Astrocyte of the spinal cord (primary cell): ENCODE results near the gene C1GALT1C1L.
A peak's percentile ranks its signal among the peaks of the same experiment; 100 is the strongest.
"Not testable (repeated sequence)": the region's sequence is repeated elsewhere in the genome, so short reads cannot be mapped to it uniquely, and the experiment has no call there.

Source experiments
- DNase-seq: peaks from one replicate; pipeline ENCODE4 v3.0.0; 2011; ENCODE audit warnings: low read depth, low spot score
- H3K4me3 ChIP-seq: 2 replicates; pipeline ENCODE4 v1.5.1; 2011; ENCODE audit warnings: low read depth, mild to moderate bottlenecking, low read length, moderate library complexity
- CTCF ChIP-seq: IDR thresholded peaks from 2 replicates; pipeline ENCODE4 v1.5.1; 2012; ENCODE audit warnings: low read depth, mild to moderate bottlenecking, low read length, inconsistent platforms
- in situ Hi-C: cut with HindIII; loops from 2 replicates; pipeline ENCODE4 v1.10.0; 2017; ENCODE audit warnings: low sequenced_read_pairs

Gene C1GALT1C1L

GRCh38 chr2:43699761-43700160, 23.5 kb upstream of the C1GALT1C1L start:
- no peak for DNase-seq
- in situ Hi-C loops: no loop called here
- no peak overlapping the region for H3K4me3 ChIP-seq
- no peak for TF ChIP-seq CTCF

- in situ Hi-C loops, H3K4me3 ChIP-seq, DNase-seq: not testable (repeated sequence)
Observed at GRCh38 chr2:43698140-43698539, 21.9 kb upstream of the C1GALT1C1L start.

GRCh38 chr2:43692428-43692994, 16.3 kb upstream of the C1GALT1C1L start:
- in situ Hi-C loops: no loop called here

GRCh38 chr2:43689999-43690398, 13.8 kb upstream of the C1GALT1C1L start:
- TF ChIP-seq CTCF: no peak
- no peak overlapping the region for H3K4me3 ChIP-seq
- in situ Hi-C loops: no loop called here
- no peak for DNase-seq

More at GRCh38 chr2:43692428-43692994, 16.3 kb upstream of the C1GALT1C1L start:
- no peak for DNase-seq
- TF ChIP-seq CTCF: no peak
- H3K4me3 ChIP-seq: no peak overlapping the region

GRCh38 chr2:43685357-43685756, 9.1 kb upstream of the C1GALT1C1L start:
- DNase-seq: no peak
- H3K4me3 ChIP-seq: no peak overlapping the region
- no peak for TF ChIP-seq CTCF
- in situ Hi-C loops: no loop called here

- DNase-seq, in situ Hi-C loops, H3K4me3 ChIP-seq: not testable (repeated sequence)
Observed at GRCh38 chr2:43677783-43678182, 1.6 kb upstream of the C1GALT1C1L start.

GRCh38 chr2:43675646-43676321, 445 bp downstream of the C1GALT1C1L start:
- TF ChIP-seq CTCF: no peak
- DNase-seq: peak; percentile 3
- H3K4me3 ChIP-seq: peak overlapping the region; percentile 48
- in situ Hi-C loops: no loop called here

GRCh38 chr2:43657241-43657640, 19.0 kb downstream of the C1GALT1C1L start:
- H3K4me3 ChIP-seq: no peak overlapping the region
- TF ChIP-seq CTCF: no peak
- no peak for DNase-seq
- in situ Hi-C loops: no loop called here
